CD14-positive monocyte (primary cell): ENCODE measurements around the gene TMCC3. TPM values are rescaled to one million over a fixed set of nuclear protein-coding genes. Genes with fewer than 3 reads are reported as not detected.

Source experiments
- DNase-seq, 3 donors: peaks; one replicate each; pipeline ENCODE4 v3.0.0-alpha.2; 2011 to 2022
- H2AFZ ChIP-seq: 2 replicates; pipeline ENCODE4 v1.6.0; 2012; ENCODE audit warnings: mild to moderate bottlenecking, low read depth, low read length, inconsistent platforms; ENCODE audit not compliant: insufficient read depth, poor library complexity, severe bottlenecking
- H3K27ac ChIP-seq, 2 donors: 1 replicate in 1 of 2; 2 replicates in 1 of 2; pipeline ENCODE4 v1.5.1; 2012 to 2013; ENCODE audit warnings: low read length in 2 of 2, control low read depth in 1 of 2, inconsistent platforms in 1 of 2, low read depth in 1 of 2, mild to moderate bottlenecking in 1 of 2
- H3K27me3 ChIP-seq, 2 donors: one replicate each; pipeline versions ENCODE4 v1.6.0 to v1.6.1; 2011 to 2013; ENCODE audit warnings: low read length in 2 of 2; ENCODE audit not compliant: control insufficient read depth in 2 of 2, insufficient read depth in 2 of 2
- H3K36me3 ChIP-seq, 2 donors: replicated peaks in 1 of 2; 1 replicate in 1 of 2; 2 replicates in 1 of 2; pipeline versions ENCODE4 v1.5.1 to v1.6.1; 2012 to 2013; ENCODE audit warnings: low read length in 2 of 2, control low read depth in 1 of 2, inconsistent platforms in 1 of 2, mild to moderate bottlenecking in 1 of 2; ENCODE audit not compliant: insufficient read depth in 2 of 2, control insufficient read depth in 1 of 2
- H3K4me1 ChIP-seq, 2 donors: 1 replicate in 1 of 2; 2 replicates in 1 of 2; pipeline versions ENCODE4 v1.5.1 to v1.6.1; 2012 to 2013; ENCODE audit warnings: low read length in 2 of 2, control low read depth in 1 of 2, inconsistent platforms in 1 of 2, mild to moderate bottlenecking in 1 of 2, moderate library complexity in 1 of 2; ENCODE audit not compliant: insufficient read depth in 2 of 2, control insufficient read depth in 1 of 2
- H3K4me2 ChIP-seq: replicated peaks from 2 replicates; pipeline ENCODE3; 2012; ENCODE audit warnings: low read length, moderate library complexity, mild to moderate bottlenecking; ENCODE audit not compliant: poor library complexity, severe bottlenecking; ENCODE audit errors: extremely low read depth
- H3K4me3 ChIP-seq, 3 experiments: fragments of 200-600 bp in 1 of 3; sonication (generic) in 1 of 3; replicated peaks in 1 of 3; 1 replicate in 2 of 3; 2 replicates in 1 of 3; pipeline ENCODE4 v1.5.1; 2011 to 2013; ENCODE audit warnings: low read length in 3 of 3, mild to moderate bottlenecking in 3 of 3, control low read depth in 2 of 3, low read depth in 2 of 3, inconsistent platforms in 1 of 3, moderate library complexity in 1 of 3
- H3K79me2 ChIP-seq: 2 replicates; pipeline ENCODE4 v1.6.0; 2012; ENCODE audit warnings: mild to moderate bottlenecking, control low read depth, inconsistent platforms, low read length, moderate library complexity; ENCODE audit not compliant: insufficient read depth
- H3K9ac ChIP-seq: 2 replicates; pipeline ENCODE4 v1.6.0; 2017; ENCODE audit warnings: low read length, mild to moderate bottlenecking; ENCODE audit not compliant: insufficient read depth, poor library complexity, severe bottlenecking
- H3K9me3 ChIP-seq, 2 donors: replicated peaks in 1 of 2; 1 replicate in 1 of 2; 2 replicates in 1 of 2; pipeline versions ENCODE4 v1.5.1 to v1.6.1; 2012 to 2013; ENCODE audit warnings: low read length in 2 of 2, control low read depth in 1 of 2; ENCODE audit not compliant: control insufficient read depth in 1 of 2, insufficient read depth in 1 of 2
- H4K20me1 ChIP-seq: 2 replicates; pipeline ENCODE4 v1.6.0; 2012; ENCODE audit warnings: mild to moderate bottlenecking, low read length, control low read depth, moderate library complexity; ENCODE audit not compliant: insufficient read depth
- H3K27ac Mint-ChIP-seq, 7 donors: one replicate each; pipeline ENCODE4 v1.8.0; 2020; ENCODE audit warnings: mild to moderate bottlenecking in 7 of 7, mixed read lengths in 7 of 7, moderate library complexity in 6 of 7, inconsistent platforms in 2 of 7
- H3K27me3 Mint-ChIP-seq, 3 donors: one replicate each; pipeline ENCODE4 v1.8.0; 2021 to 2022; ENCODE audit warnings: low read depth in 3 of 3, mild to moderate bottlenecking in 3 of 3, mixed read lengths in 3 of 3, moderate library complexity in 3 of 3, inconsistent platforms in 1 of 3
- H3K36me3 Mint-ChIP-seq, 2 donors: one replicate each; pipeline ENCODE4 v1.8.0; 2020; ENCODE audit warnings: mixed read lengths in 2 of 2, inconsistent platforms in 1 of 2, mild to moderate bottlenecking in 1 of 2
- H3K4me1 Mint-ChIP-seq: one replicate; pipeline ENCODE4 v1.8.0; 2020; ENCODE audit warnings: mild to moderate bottlenecking, mixed read lengths
- H3K4me3 Mint-ChIP-seq, 2 donors: one replicate each; pipeline ENCODE4 v1.8.0; 2020; ENCODE audit warnings: mild to moderate bottlenecking in 2 of 2, mixed read lengths in 2 of 2, moderate library complexity in 1 of 2
- H3K9me3 Mint-ChIP-seq, 7 donors: one replicate each; pipeline ENCODE4 v1.8.0; 2020 to 2022; ENCODE audit warnings: mixed read lengths in 7 of 7, mild to moderate bottlenecking in 6 of 7, moderate library complexity in 6 of 7, inconsistent platforms in 2 of 7
- WGBS: methylation state at CpG from one replicate; pipeline ENCODE4 v1.1.5; 2013; ENCODE audit warnings: missing lambda C conversion rate; ENCODE audit not compliant: insufficient coverage; 5-methylcytosine and 5-hydroxymethylcytosine counted together
- intact Hi-C, 2 donors: fragments of 100-400 bp; cut with micrococcal nuclease; formaldehyde crosslinking; loops; one replicate each; pipeline versions ENCODE4 v1.15.0 to v1.15.1; 2023
- polyA minus RNA-seq: library from RNA; depleted of rRNA, polyadenylated mRNA; stranded (reverse); fragments of >200 nt; gene quantifications from 2 replicates; pipeline ENCODE4 v1.2.3, GENCODE V29; 2012
- polyA plus RNA-seq, 3 donors: library from polyadenylated mRNA; depleted of rRNA in 1 of 3; unstranded in 2 of 3; stranded (reverse) in 1 of 3; fragments of 300-500 nt in 2 of 3; fragments of >200 nt in 1 of 3; fragmentation: Illumina TruSeq in 2 of 3; gene quantifications; 1 replicate in 2 of 3; 2 replicates in 1 of 3; pipeline ENCODE4 v1.2.3, GENCODE V29; 2012 to 2021
- total RNA-seq, 12 experiments: library from RNA in 1 of 12; stranded (reverse) in 1 of 12; fragments of 120-200 nt in 1 of 12; gene quantifications; one replicate each; pipeline ENCODE4 v1.2.4 and lab custom pipeline; 2013 to 2026; ENCODE audit warnings: mixed read lengths in 6 of 12, inconsistent platforms in 1 of 12
- TF ChIP-seq, protein P1 (sequence below): fragments of 200-600 bp; IDR thresholded peaks from one replicate; pipeline ENCODE4 v1.8.0; 2022; ENCODE audit warnings: antibody characterized with exemption, mild to moderate bottlenecking

The TMCC3 gene, protein sequence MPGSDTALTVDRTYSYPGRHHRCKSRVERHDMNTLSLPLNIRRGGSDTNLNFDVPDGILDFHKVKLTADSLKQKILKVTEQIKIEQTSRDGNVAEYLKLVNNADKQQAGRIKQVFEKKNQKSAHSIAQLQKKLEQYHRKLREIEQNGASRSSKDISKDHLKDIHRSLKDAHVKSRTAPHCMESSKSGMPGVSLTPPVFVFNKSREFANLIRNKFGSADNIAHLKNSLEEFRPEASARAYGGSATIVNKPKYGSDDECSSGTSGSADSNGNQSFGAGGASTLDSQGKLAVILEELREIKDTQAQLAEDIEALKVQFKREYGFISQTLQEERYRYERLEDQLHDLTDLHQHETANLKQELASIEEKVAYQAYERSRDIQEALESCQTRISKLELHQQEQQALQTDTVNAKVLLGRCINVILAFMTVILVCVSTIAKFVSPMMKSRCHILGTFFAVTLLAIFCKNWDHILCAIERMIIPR
- 8.8 TPM for total RNA-seq (2013)
- polyA plus RNA-seq = 10 to 100 TPM in 1 of 3 donors, 1 to 10 TPM in 2; 3.4 to 14.7 (median 7.1) TPM
- 3.3 and 6.1 TPM in 2 replicates for polyA minus RNA-seq
- 8.5 to 113 (median 87.5) reads per million in 11 experiments for total RNA-seq (lab: John Stamatoyannopoulos, UW)

DNA sequence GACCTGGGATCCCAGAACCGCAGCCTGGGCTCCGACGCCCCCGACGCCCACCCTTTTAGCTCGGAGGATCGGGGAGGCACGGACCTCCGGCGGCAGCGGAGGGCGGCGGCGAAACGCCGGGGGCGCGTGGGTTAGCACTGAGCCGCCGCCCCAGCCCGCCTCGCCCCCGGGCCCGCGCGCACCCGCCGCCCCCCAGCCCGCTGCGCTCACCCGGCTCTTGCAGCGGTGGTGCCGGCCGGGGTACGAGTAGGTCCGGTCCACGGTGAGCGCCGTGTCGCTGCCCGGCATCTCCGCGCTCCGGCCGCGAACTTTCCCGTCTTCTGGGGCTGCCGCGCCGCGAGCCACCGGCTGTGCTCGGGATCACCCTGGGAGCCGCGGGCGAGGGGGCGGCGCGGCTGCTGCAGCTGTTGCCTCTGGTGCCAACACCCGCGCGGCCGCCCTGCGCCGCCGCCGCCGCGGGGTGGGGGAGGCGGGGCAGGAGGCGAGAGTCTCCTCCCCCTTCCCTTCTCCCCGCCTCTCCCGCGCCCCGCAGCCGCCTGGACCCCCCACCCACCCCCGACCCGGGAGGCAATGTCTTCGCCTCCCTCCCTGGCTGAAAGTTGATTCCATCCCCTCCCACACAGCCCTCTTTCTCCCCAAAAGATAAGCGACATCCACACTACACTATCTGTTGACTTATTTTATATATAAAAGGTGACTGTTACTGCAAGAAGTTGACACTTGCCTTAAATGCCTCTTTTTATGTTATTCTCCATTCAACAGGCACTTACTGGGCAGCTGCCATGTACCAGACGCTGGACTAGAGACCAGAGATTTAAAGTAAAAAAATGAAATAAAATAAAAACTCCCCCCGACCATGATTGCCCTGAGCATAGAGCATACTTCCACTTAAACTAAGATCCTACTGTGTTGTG, at the start of gene TMCC3:
Gene TMCC3, minus strand, starts transcription at position 415 of the 914 bp plus-strand sequence. Its CDS starts 127 bp downstream, at position 288.
- no peaks in the 10 kb centered on the region for H3K36me3 ChIP-seq
- H2AFZ ChIP-seq = peak within 1 kb of the TSS; percentile 85
- H3K27ac ChIP-seq = peak within 1 kb of the TSS in 1 of 2 donors; percentile 7
- peak in 2 of 3 donors; percentile 26 to 41 for DNase-seq
- H4K20me1 ChIP-seq = no peaks in the 10 kb centered on the region
- H3K4me1 ChIP-seq = peaks cover 15 to 24% of the 10 kb centered on the region in 2 donors
- Mint-ChIP-seq H3K36me3 (peaks cover 6 to 27% of the 10 kb centered on the region in 2 donors), H3K4me3 (peak within 1 kb of the TSS; percentile 93 to 94), H3K4me1 (peaks cover 29% of the 10 kb centered on the region), H3K27me3 (peaks cover 53 to 67% (median 58%) of the 10 kb centered on the region in 3 donors), H3K27ac (peak within 1 kb of the TSS in 6 of 7 donors; percentile 63 to 88 (median 78)), H3K9me3 (peaks cover 0 to 16% (median 13%) of the 10 kb centered on the region in 7 donors)
- whole genome bisulfite sequencing = under 1% methylated on average over 55 of the region's 82 CpGs
- H3K79me2 ChIP-seq = no peaks in the 10 kb centered on the region
- TF ChIP-seq, protein P1, sequence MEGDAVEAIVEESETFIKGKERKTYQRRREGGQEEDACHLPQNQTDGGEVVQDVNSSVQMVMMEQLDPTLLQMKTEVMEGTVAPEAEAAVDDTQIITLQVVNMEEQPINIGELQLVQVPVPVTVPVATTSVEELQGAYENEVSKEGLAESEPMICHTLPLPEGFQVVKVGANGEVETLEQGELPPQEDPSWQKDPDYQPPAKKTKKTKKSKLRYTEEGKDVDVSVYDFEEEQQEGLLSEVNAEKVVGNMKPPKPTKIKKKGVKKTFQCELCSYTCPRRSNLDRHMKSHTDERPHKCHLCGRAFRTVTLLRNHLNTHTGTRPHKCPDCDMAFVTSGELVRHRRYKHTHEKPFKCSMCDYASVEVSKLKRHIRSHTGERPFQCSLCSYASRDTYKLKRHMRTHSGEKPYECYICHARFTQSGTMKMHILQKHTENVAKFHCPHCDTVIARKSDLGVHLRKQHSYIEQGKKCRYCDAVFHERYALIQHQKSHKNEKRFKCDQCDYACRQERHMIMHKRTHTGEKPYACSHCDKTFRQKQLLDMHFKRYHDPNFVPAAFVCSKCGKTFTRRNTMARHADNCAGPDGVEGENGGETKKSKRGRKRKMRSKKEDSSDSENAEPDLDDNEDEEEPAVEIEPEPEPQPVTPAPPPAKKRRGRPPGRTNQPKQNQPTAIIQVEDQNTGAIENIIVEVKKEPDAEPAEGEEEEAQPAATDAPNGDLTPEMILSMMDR = peak; percentile 41
- H3K9ac ChIP-seq = peak within 1 kb of the TSS; percentile 72
- H3K27me3 ChIP-seq = peaks cover 35 to 50% of the 10 kb centered on the region in 2 donors
- intact Hi-C loops = no loop called here
- H3K9me3 ChIP-seq = peaks cover 0 to 13% of the 10 kb centered on the region in 2 donors
- H3K4me2 ChIP-seq = peak within 1 kb of the TSS; percentile 86
- peak within 1 kb of the TSS; percentile 36 to 86 (median 58) for H3K4me3 ChIP-seq

DNA sequence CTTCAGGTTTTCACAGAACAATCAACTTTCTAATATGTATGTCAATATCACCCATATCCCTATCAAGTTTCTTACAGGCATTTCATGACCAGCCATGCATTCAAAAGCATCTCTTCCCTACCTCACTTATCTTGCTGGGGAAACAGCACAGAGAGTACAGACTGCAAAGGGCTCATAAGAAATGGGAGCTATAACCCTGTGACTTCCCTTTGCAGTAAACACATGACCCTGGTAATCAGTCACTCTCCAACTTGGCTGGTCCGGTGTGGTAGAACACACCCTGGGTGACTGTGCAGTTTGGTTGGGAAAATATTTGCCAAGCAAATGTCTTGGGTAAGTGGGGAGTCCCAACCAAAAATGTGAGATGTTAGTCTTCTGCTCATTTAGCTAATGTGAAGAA, 49.4 kb upstream of the TMCC3 start:
- TF ChIP-seq, protein P1 = no peak
- Mint-ChIP-seq H3K9me3 (peaks cover 2 to 15% (median 8%) of the 10 kb centered on the region in 7 donors), H3K27ac (peak overlapping the region in 6 of 7 donors; percentile 50 to 88 (median 68)), H3K27me3 (peaks cover 2% of the 10 kb centered on the region in 3 donors), H3K4me1 (peaks cover 11% of the 10 kb centered on the region), H3K4me3 (no peak overlapping the region), H3K36me3 (peaks cover 5 to 9% of the 10 kb centered on the region in 2 donors)
- Histone ChIP-seq H3K27me3 (no peaks in the 10 kb centered on the region), H4K20me1 (no peaks in the 10 kb centered on the region), H3K9me3 (no peaks in the 10 kb centered on the region), H3K9ac (no peak overlapping the region), H3K4me1 (peaks cover 7 to 9% of the 10 kb centered on the region in 2 donors), H2AFZ (no peak overlapping the region), H3K79me2 (no peaks in the 10 kb centered on the region), H3K4me3 (no peak overlapping the region), H3K4me2 (no peak overlapping the region), H3K27ac (peak overlapping the region in 1 of 2 donors; percentile 45), H3K36me3 (no peaks in the 10 kb centered on the region)
- WGBS = no CpG with 5 or more reads among the region's 1 CpG
- peak; percentile 57 to 88 (median 66) for DNase-seq
- intact Hi-C loops = no loop called here
